ENCODE data around the gene STAP2. TPM values are rescaled to one million over a fixed set of nuclear protein-coding genes. Genes with fewer than 3 reads are reported as not detected.
A peak's percentile ranks its signal among the peaks of the same experiment; 100 is the strongest.
"Not testable (repeated sequence)": the region's sequence is repeated elsewhere in the genome, so short reads cannot be mapped to it uniquely, and the experiment has no call there.

The STAP2 gene
- total RNA-seq, 1 experiment from 2014 or later, result 3.1 TPM

DNA sequence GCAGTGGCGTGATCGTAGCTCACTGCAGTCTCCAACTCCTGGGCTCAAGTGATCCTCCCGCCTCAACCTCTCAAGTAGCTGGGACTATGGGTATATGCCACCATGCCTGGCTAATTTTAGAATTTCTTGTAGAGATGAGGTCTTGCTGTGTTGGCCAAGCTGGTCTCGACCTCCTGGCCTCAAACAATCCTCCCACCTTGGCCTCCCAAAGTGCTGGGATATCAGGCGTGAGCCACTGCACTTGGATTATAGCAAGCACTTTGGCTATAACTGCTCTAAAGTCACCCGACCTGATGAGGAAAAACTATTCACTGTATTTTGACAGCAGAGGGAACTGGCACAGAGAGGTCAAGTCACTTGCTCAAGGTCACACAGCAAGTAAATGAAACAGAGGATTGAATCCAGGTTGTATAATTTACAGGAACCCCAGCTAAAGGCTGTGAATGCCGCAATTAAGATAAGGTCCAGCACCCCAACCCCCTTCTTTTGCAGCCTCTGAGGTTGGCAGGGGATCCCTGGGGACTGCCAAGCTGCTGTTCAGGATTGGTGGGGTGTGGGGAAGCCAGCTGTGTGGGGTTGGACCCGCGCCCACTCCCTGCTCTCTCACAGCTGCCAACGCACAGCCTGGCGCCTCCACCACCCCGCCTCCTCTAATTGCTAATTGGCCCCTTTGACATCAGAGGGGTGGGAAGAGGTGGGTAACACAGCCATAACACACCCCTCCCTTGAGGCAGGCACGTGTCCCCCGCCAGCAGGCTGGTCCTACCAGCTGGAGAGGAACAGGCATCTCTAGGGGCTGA is 42.5 kb downstream of the STAP2 start:
- no peak for DNase-seq (ENCODE audit: low read depth, low spot score)
- in situ Hi-C loops (cut with HindIII; ENCODE audit: low pct_unique_long_range_greater_than_20kb, low sequenced_read_pairs), result no loop called here

DNA sequence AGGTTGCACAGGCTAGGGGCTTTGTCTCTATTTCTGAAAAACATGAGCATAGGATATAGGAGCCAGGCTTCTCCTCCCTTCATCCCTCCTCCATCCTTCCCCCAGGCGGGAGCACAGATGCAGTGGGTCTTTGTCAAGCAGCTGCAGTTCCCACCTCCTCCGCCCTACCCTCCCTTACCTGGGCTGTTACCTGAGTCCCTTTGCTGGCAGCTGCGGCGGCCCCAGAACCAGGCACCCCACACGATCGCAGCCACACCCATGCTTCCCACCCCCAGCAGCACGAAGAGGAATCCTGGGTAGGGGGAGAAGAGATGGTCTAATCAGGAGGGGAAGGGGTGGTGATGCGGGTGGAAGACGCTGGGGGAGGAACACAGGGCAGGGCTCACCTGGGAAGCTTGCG is 44.2 kb downstream of the STAP2 start:
- in situ Hi-C loops (cut with HindIII; ENCODE audit: low pct_unique_long_range_greater_than_20kb, low sequenced_read_pairs), result no loop called here
- no peak for DNase-seq (ENCODE audit: low read depth, low spot score)

DNA sequence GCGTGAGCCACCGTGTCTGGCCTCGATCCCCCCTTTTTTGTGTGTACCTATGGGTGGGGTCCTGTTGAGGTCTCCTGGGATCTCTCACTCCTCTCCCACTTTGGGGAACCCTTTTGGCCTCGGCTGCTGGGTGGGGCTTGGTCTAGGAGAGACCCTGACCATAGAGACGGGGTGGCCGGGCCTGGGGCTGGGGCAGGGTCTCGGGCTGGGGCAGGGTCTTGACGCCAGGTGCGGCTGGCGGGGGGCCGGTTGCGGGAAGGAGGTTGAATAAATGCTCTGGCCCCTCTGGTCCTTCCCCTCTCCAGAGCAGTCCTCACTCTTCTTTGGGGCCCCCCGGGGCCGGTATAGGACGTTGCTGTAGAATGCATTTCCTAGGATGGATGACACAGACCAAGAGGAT is 46.1 kb downstream of the STAP2 start:
- in situ Hi-C loops (cut with HindIII; ENCODE audit: low pct_unique_long_range_greater_than_20kb, low sequenced_read_pairs), result no loop called here
- no peak for DNase-seq (ENCODE audit: low read depth, low spot score)

DNA sequence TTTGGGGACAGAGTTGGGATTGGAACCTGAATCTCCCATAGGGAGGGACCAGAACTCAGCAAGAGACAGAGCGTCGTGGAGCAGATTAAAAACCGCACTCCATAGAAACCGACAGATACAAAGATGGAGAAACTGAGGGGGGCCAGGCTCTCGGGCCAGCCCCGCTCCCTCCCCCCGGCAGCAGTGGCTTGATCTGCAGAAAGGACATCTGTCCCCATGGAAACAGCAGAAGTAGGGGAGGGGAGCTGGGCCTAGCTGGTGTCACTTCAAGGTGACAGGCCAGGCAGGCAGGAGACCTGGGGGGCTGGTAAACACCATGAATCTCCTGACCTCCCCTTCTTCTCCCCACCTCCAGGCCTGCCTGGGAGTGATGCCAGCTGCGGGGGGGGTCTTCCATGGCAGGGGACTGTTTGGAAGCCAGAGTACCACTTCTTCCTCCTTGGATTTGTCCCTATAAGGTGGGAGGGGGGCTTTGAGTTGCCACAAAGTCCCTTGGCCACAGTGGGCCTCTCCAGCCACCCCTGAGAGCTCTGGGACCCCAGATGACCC is 47.4 kb downstream of the STAP2 start:
- no peak for DNase-seq (ENCODE audit: low read depth, low spot score)
- in situ Hi-C loops (cut with HindIII; ENCODE audit: low pct_unique_long_range_greater_than_20kb, low sequenced_read_pairs), result no loop called here

DNA sequence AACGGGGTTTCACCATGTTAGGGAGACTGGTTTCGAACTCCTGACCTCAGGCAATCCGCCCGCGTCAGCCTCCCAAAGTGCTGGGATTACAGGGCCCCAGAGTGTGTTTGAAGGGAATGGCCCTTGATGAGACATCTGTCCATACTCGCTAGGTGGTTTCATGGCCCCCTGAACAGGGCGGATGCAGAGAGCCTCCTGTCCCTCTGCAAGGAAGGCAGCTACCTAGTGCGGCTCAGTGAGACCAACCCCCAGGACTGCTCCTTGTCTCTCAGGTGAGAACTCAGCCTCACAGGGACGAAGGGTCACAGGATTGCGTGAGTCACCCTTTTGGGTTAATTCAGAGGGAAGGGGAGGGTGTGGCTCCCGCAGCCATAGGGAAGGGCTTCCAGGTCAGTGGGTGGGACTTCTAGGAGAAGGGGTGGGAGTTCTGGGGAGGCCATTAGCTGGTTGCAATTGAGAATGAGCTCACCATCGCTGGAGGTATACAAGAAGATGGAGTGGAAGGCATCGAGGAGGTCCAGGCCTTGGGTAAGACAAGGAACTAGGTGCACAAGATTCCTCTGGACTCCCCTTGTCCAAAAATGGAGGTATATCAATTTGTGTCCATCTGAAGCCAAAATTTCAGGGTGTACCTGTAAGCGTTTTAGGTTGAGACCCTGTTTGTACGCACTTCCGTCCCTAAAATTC is 50.4 kb downstream of the STAP2 start:
- in situ Hi-C loops (cut with HindIII; ENCODE audit: low pct_unique_long_range_greater_than_20kb, low sequenced_read_pairs), result no loop called here
- DNase-seq (ENCODE audit: low read depth, low spot score), result no peak

DNA sequence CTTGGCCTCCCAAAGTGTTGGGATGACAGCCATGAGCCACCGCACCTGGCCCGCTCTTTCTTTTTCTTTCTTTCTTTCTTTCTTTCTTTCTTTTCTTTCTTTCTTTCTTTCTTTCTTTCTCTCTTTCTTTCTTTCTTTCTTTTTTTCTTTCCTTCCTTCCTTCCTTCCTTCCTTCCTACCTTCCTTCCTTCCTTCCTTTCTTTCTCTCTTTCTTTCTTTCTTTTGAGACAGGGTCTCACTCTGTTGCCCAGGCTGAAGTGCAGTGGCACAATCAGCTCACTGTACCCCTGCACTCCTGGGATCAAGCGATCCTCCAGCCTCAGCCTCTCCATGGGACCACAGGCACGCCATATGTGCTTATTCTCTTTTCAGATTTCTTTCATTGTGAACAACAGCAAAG is 52.5 kb downstream of the STAP2 start:
- DNase-seq (ENCODE audit: low read depth, low spot score); in situ Hi-C loops (cut with HindIII; ENCODE audit: low pct_unique_long_range_greater_than_20kb, low sequenced_read_pairs): not testable (repeated sequence)

DNA sequence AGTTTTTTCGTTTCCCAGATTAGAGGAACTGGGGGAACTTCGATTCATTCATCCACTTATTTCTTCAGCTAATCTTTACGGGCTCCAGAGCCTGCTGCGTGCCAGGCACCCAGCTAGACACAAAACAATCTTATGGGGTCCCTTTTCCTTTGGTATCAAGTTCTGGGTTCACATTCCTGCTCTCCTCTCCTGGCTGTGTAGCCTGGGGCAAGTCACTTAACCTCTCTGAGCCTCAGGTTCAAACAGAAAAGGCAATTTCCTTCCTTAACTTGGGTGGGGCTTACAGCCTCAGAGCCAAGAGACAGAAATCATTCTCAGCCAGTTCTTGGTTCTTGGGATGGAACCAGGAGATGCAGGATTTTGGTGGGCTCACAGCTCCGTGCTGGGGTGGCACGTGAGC is 53.7 kb downstream of the STAP2 start:
- no peak for DNase-seq (ENCODE audit: low read depth, low spot score)
- in situ Hi-C loops (cut with HindIII; ENCODE audit: low pct_unique_long_range_greater_than_20kb, low sequenced_read_pairs), result no loop called here

DNA sequence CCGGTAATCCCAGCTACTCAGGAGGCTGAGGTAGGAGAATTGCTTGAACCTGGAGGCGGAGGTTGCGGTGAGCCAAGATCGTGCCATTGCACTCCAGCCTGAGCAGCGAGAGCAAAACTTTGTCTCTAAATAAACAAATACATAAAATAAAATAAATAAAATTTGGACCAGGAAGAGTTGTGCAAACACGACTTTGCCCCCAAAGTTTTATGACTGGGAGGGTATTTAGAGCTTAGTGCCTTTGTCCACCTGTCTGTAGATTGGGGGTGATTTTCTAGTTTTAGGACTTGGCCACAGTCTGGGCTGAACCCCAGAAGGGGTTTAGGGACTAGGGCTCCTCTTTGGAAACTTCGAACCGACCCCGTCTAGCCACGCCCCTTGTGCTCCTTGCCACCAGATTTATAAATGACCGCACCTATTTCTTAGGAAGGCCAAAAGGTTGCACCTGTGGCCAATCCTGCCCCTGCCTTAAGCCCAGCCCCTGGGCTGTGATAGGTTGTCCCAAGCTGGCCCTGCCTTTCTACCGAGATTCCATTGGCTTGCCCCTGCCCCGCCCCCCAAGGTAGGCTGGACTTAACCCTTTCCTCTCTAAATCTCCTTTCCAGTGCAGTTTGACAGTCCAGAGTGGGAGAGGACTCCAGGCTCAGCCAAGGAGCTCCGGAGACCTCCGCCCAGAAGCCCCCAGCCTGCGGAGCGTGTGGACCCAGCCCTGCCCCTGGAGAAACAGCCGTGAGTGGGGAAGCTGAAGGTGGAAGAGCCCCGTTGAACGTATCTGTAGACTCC is 54.3 kb downstream of the STAP2 start:
- DNase-seq (ENCODE audit: low read depth, low spot score), result peak; percentile 65
- in situ Hi-C loops (cut with HindIII; ENCODE audit: low pct_unique_long_range_greater_than_20kb, low sequenced_read_pairs), result no loop called here

DNA sequence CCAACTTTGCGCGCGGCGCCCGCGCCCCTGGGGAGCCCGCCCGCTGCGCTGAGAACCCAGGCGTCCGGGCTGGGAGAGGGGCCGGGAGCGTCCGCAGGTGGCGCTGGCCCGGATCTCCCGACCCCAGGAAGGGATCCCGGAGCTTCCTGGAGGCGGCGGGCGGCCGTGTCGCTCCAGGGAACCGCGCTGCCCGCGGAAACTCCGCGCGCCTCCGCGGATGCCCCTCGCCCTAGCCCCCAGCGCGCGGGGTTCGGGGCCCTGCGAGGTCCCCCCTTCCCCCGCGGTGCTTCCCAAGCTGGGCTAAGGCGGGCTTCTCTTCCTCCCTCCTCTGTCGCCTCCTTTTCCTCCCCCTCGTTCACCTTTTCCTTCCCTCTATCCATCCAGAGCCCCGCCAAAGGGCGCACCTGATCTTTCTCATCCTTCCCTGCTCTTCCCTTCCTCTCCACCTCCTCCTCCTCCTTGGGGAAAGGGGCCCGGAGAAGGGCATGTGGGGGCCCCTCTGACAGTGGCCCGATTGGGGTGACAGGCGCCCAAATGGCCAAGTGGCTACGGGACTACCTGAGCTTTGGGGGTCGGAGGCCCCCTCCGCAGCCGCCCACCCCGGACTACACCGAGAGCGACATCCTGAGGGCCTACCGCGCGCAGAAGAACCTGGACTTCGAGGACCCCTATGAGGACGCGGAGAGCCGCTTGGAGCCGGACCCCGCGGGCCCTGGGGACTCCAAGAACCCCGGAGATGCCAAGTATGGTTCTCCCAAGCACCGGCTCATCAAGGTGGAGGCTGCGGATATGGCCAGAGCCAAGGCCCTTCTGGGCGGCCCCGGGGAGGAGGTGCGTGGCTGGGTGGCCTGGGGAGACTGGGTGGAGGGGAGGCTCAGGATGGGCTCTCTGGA is 58.9 kb downstream of the STAP2 start:
- in situ Hi-C loops (cut with HindIII; ENCODE audit: low pct_unique_long_range_greater_than_20kb, low sequenced_read_pairs), result no loop called here
- no peak for DNase-seq (ENCODE audit: low read depth, low spot score)

DNA sequence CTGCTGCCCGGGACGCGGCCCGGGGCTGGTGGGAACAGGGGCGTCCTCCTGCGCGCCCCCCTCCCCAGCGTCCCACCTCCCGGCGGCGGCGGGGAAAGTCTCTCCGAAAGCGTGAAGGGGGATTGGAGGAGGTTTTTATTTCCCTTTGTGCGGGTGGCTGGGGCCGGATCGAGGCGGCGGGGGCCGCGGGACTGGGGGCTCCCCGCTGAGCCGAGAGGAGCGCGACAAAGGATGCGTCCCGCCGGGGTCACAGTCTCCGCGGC is 59.4 kb downstream of the STAP2 start:
- no peak for DNase-seq (ENCODE audit: low read depth, low spot score)
- in situ Hi-C loops (cut with HindIII; ENCODE audit: low pct_unique_long_range_greater_than_20kb, low sequenced_read_pairs), result no loop called here

DNA sequence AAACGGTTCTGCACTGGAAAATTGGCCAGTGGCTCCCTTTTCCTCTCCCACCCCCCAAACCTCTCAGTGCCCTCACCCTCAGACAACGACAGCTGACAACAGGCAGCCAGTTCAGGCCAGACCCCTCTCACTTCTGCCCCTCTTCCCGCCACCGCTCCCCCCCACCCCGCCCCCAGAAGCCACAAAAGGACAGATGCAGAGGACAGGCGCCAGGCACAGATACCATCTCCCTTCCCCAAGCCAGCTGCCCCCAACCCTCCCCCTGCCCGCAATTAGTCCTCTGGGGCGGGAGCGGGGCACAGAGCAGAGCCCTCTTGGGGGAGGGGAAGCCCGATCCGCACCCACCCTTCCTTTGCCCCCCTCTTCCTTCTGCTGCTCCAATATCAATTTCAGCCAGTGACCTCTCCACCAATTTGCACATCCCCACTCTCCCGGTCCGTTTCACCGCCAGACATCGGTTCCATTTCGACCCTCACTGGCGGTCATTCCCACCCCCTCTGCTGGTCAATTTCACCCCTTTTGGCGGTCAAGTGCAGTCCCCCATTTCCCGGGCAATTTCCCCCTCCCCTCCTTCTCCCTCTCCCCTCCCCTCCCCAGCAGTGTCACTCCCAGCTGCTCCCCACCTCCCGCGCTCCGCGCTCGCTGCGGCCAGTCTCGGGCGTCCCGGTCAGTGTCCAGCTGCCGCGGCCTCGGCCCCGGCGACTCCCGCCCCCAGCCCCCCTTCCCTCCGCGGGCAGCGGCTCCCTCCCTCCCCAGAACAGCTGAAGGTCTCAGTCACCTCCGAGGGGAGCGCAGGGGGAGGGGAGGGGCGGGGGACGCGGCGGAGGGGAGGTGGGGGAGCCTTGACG is 60.0 kb downstream of the STAP2 start, which contains the start of gene SHD:
SHD (plus strand) TSS at position 848 of the 848 bp plus-strand sequence. CDS start 798 bp downstream, outside the sequence.
- DNase-seq (ENCODE audit: low read depth, low spot score), result no peak
- in situ Hi-C loops (cut with HindIII; ENCODE audit: low pct_unique_long_range_greater_than_20kb, low sequenced_read_pairs), result no loop called here

DNA sequence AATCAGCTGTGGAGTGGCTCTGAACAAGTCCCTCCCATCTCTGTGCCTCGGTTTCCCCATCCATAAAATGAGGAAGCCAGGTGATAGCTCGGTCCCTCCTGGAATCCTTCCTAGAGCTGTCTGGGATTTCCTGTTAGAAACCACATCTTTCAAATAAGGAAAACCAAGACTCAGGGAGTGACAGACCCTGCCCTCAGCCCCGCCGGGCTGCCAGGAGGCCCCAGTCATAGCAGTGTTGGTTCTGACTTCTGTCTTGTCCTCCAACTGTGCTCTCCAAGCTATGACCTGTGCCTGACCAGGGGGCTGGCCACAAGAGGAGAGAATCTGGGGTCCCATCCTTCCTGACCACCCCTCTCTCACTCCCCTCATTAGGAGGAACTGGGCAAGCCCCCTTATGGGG is 60.6 kb downstream of the STAP2 start:
- DNase-seq (ENCODE audit: low read depth, low spot score), result no peak
- in situ Hi-C loops (cut with HindIII; ENCODE audit: low pct_unique_long_range_greater_than_20kb, low sequenced_read_pairs), result no loop called here

DNA sequence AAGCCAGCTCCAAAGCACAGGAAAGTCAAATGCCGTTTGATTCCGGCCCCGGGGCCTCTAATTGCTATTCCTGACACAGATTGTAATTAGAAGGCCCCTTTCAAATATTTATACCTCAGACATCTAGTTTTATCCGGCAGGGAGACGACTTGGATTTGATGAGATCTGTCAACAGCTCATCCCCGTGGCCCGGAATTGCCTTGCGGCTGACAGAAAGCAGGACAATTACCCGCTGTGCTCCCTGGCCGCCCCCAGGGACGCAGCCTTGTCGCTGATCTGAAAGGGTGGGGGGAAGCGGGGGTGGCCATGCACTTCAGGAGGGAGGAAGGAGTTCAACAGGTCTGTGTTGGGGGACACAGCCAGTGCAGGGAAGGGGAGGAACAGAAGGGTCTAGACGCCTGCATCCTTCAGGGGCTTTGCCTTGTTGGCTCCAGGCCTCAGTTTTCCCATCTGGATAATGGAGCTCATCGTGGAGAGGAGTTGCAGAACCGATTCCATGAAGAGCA is 61.4 kb downstream of the STAP2 start:
- no peak for DNase-seq (ENCODE audit: low read depth, low spot score)
- in situ Hi-C loops (cut with HindIII; ENCODE audit: low pct_unique_long_range_greater_than_20kb, low sequenced_read_pairs), result no loop called here

DNA sequence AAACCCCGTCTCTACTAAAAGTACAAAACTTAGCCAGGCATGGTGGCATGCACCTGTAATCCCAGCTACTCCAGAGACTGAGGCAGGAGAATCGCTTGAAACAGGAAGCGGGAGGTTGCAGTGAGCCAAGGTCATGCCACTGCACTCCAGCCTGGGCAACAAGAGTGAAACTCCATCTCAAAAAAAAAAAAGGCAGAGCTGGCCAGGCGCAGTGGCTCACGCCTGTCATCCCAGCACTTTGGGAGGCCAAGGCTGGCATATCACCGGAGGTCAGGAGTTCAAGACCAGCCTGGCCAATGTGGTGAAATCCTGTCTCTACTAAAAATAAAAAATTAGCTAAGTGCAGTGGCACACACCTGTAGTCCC is 64.3 kb downstream of the STAP2 start:
- in situ Hi-C loops (cut with HindIII; ENCODE audit: low pct_unique_long_range_greater_than_20kb, low sequenced_read_pairs); DNase-seq (ENCODE audit: low read depth, low spot score): not testable (repeated sequence)

Data from SK-MEL-5 (cell line).